ENCODE results near the gene CXCR3. TPM values are rescaled to one million over a fixed set of nuclear protein-coding genes. Genes with fewer than 3 reads are reported as not detected.
"Not testable (repeated sequence)": the region's sequence is repeated elsewhere in the genome, so short reads cannot be mapped to it uniquely, and the experiment has no call there.

Gene CXCR3
- total RNA-seq, 2 experiments from 2014 or later = 28.5 to 31.1 TPM

DNA sequence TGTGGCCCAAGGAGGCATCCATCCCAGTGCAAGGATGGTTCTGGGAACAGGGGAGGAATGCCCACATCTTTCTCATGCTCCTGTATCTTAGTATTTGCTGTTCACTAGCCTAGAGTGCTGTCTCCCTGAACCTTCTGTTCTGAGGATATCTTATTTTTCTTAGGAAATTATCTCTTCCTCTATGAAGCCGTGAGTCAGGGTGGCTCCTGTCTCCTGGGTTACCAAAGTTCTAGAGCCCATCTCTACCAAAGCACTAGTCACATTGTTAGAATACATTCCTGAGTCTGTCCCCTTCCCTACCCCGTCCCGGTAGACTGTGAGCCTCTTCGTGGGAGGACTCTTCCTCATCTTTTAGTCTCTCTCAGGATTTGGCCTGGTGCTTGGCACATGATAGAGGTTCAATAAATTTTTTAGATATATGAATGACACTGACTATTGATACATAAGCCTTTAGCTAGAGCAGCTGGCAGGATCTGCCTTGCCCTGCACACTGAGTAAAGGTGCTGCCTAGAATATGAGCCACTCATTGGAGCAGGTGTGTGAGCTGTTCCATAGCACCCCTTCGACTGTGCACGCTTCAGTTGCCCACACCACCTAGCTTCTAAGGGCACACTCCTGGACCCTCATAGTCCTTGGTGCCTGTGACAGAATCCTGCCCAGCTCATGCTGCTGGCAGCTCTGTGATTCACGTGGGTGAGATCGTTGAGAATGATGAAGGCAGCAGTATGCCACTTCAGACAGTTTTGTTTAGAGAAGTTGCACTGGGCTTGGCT is 13.3 kb downstream of the CXCR3 start:
- intact Hi-C loops (cut with micrococcal nuclease) = loop anchor here (5.0 kb wide), 1 partner anchor 33 kb away; no protein-coding TSS in a partner anchor
- H3K27ac Mint-ChIP-seq = no peak overlapping the region

DNA sequence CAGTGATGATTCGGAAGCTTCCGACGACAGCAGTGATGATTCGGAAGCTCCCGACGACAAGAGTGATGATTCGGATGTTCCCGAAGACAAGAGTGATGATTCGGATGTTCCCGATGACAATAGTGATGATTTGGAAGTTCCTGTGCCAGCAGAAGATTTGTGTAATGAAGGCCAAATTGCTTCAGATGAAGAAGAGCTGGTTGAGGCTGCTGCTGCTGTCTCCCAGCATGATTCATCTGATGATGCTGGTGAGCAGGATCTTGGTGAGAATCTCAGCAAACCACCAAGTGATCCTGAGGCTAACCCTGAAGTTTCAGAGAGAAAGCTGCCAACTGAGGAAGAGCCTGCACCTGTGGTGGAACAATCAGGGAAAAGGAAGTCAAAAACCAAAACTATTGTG is 14.2 kb downstream of the CXCR3 start:
- H3K4me1 Mint-ChIP-seq (ENCODE audit: low read depth) = peaks cover 54% of the 10 kb centered on the region
- no peak for DNase-seq
- ChIA-PET POLR2A (interaction anchor here (1.2 to 2.1 kb wide), 2 partner anchors 13 to 18 kb away, joined by 4 to 6 read pairs; partner anchors contain the start of gene CXCR3), CTCF (interaction anchor here (0.7 to 1.0 kb wide), 2 partner anchors 17 to 48 kb away, joined by 3 read pairs; no protein-coding TSS in a partner anchor)
- no peaks in the 10 kb centered on the region for H3K27me3 Mint-ChIP-seq
- H3K4me3 Mint-ChIP-seq = no peak overlapping the region
- H3K27ac Mint-ChIP-seq = peak overlapping the region; percentile 84
- H3K36me3 Mint-ChIP-seq = peaks cover 62% of the 10 kb centered on the region
- peaks cover 6% of the 10 kb centered on the region for H3K9me3 Mint-ChIP-seq
- intact Hi-C loops (cut with micrococcal nuclease) = no loop called here

More for the DNA sequence above, 13.3 kb downstream of the CXCR3 start:
- Mint-ChIP-seq H3K27me3 (no peaks in the 10 kb centered on the region), H3K4me1 (ENCODE audit: low read depth) (peaks cover 52% of the 10 kb centered on the region), H3K4me3 (no peak overlapping the region), H3K36me3 (peaks cover 65% of the 10 kb centered on the region), H3K9me3 (peaks cover 6% of the 10 kb centered on the region)
- ChIA-PET POLR2A (interaction anchor here (2.1 kb wide), 1 partner anchor 12 kb away, joined by 6 read pairs; the partner anchor contains the start of gene CXCR3), CTCF (interaction anchor here (0.6 kb wide), 1 partner anchor 47 kb away, joined by 3 read pairs; no protein-coding TSS in a partner anchor)
- no peak for DNase-seq

DNA sequence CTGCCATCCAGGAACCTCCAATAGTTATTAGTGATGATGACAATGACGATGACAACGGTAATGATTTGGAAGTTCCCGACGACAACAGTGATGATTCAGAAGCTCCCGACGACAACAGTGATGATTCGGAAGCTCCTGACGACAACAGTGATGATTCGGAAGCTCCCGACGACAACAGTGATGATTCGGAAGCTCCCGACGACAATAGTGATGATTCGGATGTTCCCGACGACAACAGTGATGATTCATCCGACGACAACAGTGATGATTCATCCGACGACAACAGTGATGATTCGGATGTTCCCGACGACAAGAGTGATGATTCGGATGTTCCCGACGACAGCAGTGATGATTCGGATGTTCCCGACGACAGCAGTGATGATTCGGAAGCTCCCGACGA is 14.7 kb downstream of the CXCR3 start:
- DNase-seq = peak; percentile 35
- ChIA-PET CTCF (interaction anchor here (0.7 to 1.0 kb wide), 2 partner anchors 17 to 49 kb away, joined by 3 read pairs; no protein-coding TSS in a partner anchor), POLR2A (interaction anchor here (1.2 to 2.1 kb wide), 2 partner anchors 14 to 19 kb away, joined by 4 to 6 read pairs; partner anchors contain the start of gene CXCR3)
- H3K4me3 Mint-ChIP-seq = peak overlapping the region; percentile 43
- peaks cover 6% of the 10 kb centered on the region for H3K9me3 Mint-ChIP-seq
- peaks cover 59% of the 10 kb centered on the region for H3K36me3 Mint-ChIP-seq
- peaks cover 49% of the 10 kb centered on the region for H3K4me1 Mint-ChIP-seq (ENCODE audit: low read depth)
- no peaks in the 10 kb centered on the region for H3K27me3 Mint-ChIP-seq
- intact Hi-C loops (cut with micrococcal nuclease) = no loop called here
- peak overlapping the region; percentile 84 for H3K27ac Mint-ChIP-seq

DNA sequence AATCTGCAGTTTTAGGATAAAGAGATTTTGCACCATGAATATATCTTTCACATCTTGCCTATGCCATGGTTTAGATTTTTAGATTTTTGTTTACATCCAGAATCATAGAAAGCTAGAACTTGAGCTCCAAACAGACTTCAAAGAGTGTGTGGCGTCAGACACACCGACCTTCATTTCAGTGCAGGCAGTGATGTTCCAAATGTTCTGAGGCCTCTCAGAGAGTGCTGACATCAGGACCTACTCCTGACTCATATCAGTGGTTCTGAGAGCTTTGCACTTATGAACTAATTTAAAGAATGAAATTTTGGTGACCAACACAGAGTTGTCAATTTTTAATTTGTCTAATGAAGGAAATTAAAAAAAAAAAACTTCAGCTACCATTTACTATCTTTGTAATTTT is 18.3 kb downstream of the CXCR3 start:
- peak overlapping the region; percentile 70 for H3K27ac Mint-ChIP-seq
- ChIA-PET POLR2A (no interaction called here), CTCF (interaction anchor here (1.1 to 1.9 kb wide), 3 partner anchors 17 to 55 kb away, joined by 4 to 6 read pairs (median 6); no protein-coding TSS in a partner anchor)
- no peak for DNase-seq
- no peaks in the 10 kb centered on the region for H3K27me3 Mint-ChIP-seq
- H3K4me1 Mint-ChIP-seq (ENCODE audit: low read depth) = peaks cover 26% of the 10 kb centered on the region
- H3K9me3 Mint-ChIP-seq = peaks cover 6% of the 10 kb centered on the region
- peaks cover 46% of the 10 kb centered on the region for H3K36me3 Mint-ChIP-seq
- intact Hi-C loops (cut with micrococcal nuclease) = no loop called here
- no peak overlapping the region for H3K4me3 Mint-ChIP-seq

DNA sequence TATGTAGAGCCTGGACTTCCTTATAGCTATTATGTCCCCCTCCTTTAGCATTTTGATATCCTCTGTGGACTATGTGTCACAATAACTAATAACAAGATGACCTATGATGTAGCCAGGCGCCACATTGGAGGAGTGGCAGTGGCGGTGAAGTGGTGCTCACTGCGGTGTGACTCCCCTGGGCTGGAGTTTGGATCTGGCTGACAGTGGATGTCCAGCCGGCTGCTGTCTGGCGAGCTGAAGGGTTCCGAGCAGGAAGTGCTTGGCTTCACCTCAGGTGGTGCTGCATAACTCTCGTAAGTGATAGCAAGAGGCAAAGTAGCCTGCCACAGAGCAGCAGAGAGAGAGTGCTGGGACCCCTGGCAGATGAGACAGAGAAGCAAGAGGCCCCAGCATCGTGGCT is 25.1 kb downstream of the CXCR3 start:
- H3K36me3 Mint-ChIP-seq; H3K27me3 Mint-ChIP-seq; H3K4me3 Mint-ChIP-seq; H3K9me3 Mint-ChIP-seq; H3K4me1 Mint-ChIP-seq (ENCODE audit: low read depth); POLR2A ChIA-PET; intact Hi-C loops (cut with micrococcal nuclease); CTCF ChIA-PET; H3K27ac Mint-ChIP-seq; DNase-seq: not testable (repeated sequence)

DNA sequence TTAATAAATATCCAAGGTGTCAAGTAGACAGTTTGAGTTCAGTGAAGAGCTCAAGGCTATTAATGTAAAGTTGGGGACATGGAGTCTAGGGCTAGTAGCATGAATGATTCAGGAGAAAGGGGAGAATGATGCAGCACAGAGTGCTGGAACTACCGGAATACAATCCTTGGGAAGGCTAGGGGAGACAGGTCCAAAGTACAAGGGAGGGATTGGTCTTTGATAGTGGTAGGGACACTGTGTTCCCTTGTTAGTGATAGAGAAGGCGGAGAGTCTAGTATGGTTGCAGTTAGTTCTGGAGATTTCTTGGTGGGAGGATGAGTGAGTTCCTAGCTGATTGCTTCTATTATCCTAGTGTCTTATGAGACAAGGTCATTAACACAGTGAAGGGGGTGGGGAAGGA is 31.4 kb downstream of the CXCR3 start:
- DNase-seq = no peak
- CTCF ChIA-PET = interaction anchor here (0.6 kb wide), 1 partner anchor 17 kb away, joined by 3 read pairs; no protein-coding TSS in a partner anchor
- Mint-ChIP-seq H3K9me3 (no peaks in the 10 kb centered on the region), H3K4me1 (ENCODE audit: low read depth) (no peaks in the 10 kb centered on the region), H3K27me3 (no peaks in the 10 kb centered on the region), H3K27ac (peak overlapping the region; percentile 15), H3K4me3 (no peak overlapping the region), H3K36me3 (peaks cover 2% of the 10 kb centered on the region)
- intact Hi-C loops (cut with micrococcal nuclease) = no loop called here
- POLR2A ChIA-PET = no interaction called here

DNA sequence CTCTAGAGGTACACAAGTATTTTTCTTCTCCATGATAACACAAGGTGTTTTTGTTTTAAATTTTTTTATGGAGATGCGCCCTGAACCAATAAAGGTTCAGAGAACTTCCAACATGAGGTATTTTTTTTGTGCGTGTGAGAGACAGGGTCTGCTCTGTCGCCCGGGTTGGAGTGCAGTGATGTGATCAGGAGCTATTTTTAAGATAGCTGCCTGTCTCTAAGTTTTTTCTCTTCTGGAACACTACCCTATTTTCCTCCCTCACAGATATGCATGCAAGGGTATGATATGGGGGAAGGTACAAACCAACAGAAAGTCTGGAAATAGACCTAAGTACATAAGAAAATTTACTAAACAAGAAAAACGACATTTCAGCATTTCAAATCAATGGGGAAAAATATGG is 37.1 kb downstream of the CXCR3 start:
- H3K36me3 Mint-ChIP-seq = peaks cover 15% of the 10 kb centered on the region
- no peak overlapping the region for H3K27ac Mint-ChIP-seq
- ChIA-PET CTCF (no interaction called here), POLR2A (no interaction called here)
- DNase-seq = no peak
- no peak overlapping the region for H3K4me3 Mint-ChIP-seq
- intact Hi-C loops (cut with micrococcal nuclease) = no loop called here
- no peaks in the 10 kb centered on the region for H3K27me3 Mint-ChIP-seq
- no peaks in the 10 kb centered on the region for H3K9me3 Mint-ChIP-seq
- no peaks in the 10 kb centered on the region for H3K4me1 Mint-ChIP-seq (ENCODE audit: low read depth)

DNA sequence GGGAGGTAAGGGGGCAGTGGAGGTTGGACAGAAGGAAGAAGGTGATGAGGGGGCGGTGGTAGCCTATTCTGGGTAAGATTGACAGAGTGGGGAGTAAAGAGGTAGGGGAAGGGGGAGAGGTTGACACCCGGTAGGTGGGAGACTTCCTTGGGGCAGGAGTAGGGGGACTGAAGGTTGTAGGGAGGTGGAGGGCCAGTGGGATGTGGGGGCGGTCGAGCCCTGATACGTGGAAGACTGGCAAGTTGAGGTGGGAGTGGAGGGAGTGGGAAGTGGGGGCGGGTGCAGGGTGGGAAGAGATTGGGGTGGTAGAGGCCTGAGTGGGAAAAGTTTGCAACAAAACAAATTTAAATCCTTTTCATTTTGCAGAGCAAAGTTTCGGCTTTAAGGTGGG is 38.3 kb downstream of the CXCR3 start:
- no peaks in the 10 kb centered on the region for H3K27me3 Mint-ChIP-seq
- no peak overlapping the region for H3K27ac Mint-ChIP-seq
- H3K4me1 Mint-ChIP-seq (ENCODE audit: low read depth) = no peaks in the 10 kb centered on the region
- H3K36me3 Mint-ChIP-seq = peaks cover 18% of the 10 kb centered on the region
- H3K9me3 Mint-ChIP-seq = no peaks in the 10 kb centered on the region
- no peak overlapping the region for H3K4me3 Mint-ChIP-seq
- intact Hi-C loops (cut with micrococcal nuclease) = no loop called here
- ChIA-PET CTCF (no interaction called here), POLR2A (no interaction called here)
- no peak for DNase-seq

DNA sequence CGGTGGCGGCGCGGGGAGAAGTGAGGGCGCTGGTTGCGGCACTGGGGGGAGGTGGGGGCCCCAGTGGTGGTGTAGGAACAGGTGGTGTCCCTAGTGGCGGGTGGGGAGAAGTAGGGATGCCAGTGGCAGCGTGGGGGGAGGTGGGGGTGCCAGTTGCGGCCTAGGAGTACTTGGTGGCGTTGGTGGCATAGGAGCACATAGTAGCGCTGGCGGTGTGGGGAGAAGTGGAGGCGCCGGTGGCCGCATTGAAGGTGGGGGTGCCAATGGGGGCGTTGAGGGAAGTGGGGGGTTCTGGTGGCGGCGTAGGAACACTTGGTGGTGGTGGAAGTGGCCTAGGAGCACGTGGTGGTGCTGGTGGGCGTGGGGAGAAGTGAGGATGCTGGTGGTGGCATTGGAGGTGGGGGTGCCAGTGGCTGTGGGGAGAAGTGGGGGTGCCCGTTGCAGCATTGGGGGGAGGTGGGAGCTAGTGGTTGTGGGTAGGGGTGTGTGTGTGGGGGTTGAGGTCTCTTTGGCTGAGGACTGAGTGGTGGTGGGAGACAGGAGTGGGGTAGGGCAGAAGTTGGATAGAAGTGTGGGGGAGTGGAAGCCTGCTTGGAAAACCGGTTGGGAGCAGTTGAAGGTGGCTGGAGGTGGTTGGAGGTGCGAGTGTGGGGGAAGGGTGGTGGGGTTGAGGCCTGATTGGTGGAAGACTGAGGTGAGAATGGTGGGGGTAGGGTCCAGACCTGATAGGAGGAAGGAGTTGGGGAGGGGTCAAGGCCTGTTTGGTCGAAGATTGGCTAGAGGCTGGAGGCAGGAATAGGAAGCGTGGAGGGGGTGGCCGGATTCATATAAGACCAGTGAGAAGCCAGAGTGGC is 38.9 kb downstream of the CXCR3 start:
- H3K27ac Mint-ChIP-seq = no peak overlapping the region
- CTCF ChIA-PET = no interaction called here
- no peaks in the 10 kb centered on the region for H3K9me3 Mint-ChIP-seq
- no peaks in the 10 kb centered on the region for H3K27me3 Mint-ChIP-seq
- no peak overlapping the region for H3K4me3 Mint-ChIP-seq
- intact Hi-C loops (cut with micrococcal nuclease) = no loop called here
- H3K36me3 Mint-ChIP-seq = peaks cover 18% of the 10 kb centered on the region
- no peaks in the 10 kb centered on the region for H3K4me1 Mint-ChIP-seq (ENCODE audit: low read depth)
- DNase-seq = no peak
- POLR2A ChIA-PET = no interaction called here

DNA sequence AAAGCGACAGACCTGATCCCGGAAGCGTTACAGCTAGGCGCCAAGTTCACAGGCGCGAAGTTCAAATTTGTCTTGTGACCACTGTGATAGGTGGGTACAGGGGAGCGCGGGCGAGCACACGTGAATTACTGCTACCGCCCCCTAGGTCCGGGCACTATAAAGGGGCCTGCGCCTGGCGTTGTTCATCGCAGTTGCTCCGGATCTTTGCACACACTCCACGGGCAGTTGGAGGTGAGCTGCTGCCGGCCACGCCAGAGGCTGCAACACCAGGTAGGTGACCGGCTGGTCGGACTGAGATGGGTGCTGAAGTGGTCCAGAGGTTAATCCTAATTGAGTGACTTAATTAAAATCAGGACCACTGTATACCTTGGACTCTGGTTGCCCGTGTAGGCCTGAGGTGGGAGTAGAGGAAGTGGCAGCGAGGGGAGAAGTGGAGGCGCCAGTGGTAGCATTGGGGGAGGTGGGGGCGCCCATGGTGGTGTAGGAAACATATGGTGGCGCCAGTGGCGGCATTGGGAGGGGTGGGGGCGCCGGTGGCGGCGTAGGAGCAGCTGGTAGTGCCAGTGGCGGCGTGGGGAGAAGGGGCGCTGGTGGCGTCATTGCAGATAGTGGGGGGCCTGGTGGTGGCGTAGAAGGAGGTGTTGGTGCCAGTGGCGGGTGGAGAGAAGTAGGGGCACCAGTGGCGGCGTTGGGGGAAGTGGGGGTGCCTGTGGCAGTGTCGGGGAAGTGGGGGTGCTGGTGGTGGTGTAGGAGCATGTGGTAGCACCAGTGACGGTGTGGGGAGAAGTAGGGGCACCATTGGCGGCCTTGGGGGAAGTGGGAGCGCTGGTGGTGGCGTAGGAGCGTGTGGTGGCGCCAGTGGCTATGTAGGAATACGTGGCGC is 39.8 kb downstream of the CXCR3 start, which contains the start of gene GCNA:
Gene GCNA, plus strand, starts transcription at position 185 of the 883 bp plus-strand sequence. CDS start 2,385 bp downstream, outside the sequence.
- Mint-ChIP-seq H3K27ac (no peak within 1 kb of the TSS), H3K4me3 (no peak within 1 kb of the TSS)
- POLR2A ChIA-PET = no interaction called here

DNA sequence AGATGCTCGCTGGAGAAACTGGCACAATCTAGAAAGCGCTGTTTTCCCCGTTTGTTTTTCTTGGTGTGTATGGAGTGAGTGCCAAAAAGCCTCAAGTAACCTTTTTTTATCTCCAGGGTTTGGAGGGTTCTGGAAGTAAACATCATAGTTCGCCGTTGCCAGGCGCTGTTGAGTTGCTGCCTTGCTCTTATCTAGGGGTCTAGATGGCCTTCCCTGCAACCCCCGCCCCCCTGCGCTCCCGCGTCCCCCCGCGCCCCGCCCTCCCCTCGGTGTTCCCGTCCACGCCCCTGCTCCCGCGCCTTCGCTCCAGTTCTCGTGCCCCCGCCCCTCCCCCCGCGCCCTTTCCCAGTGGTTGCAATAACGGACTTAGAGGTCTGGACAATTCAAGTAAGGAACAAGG is 40.6 kb downstream of the CXCR3 start:
- no peak for DNase-seq
- Mint-ChIP-seq H3K4me1 (ENCODE audit: low read depth) (no peaks in the 10 kb centered on the region), H3K36me3 (peaks cover 29% of the 10 kb centered on the region), H3K4me3 (no peak overlapping the region), H3K27me3 (no peaks in the 10 kb centered on the region), H3K9me3 (no peaks in the 10 kb centered on the region), H3K27ac (no peak overlapping the region)
- CTCF ChIA-PET = no interaction called here
- POLR2A ChIA-PET = no interaction called here
- intact Hi-C loops (cut with micrococcal nuclease) = no loop called here

More for the DNA sequence above, 39.8 kb downstream of the CXCR3 start, which contains the start of gene GCNA:
- DNase-seq = no peak
- intact Hi-C loops (cut with micrococcal nuclease) = no loop called here
- CTCF ChIA-PET = no interaction called here
- Mint-ChIP-seq H3K27me3 (no peaks in the 10 kb centered on the region), H3K9me3 (no peaks in the 10 kb centered on the region), H3K4me1 (ENCODE audit: low read depth) (no peaks in the 10 kb centered on the region), H3K36me3 (peaks cover 24% of the 10 kb centered on the region)

Data from activated CD4-positive, alpha-beta memory T cell treated with anti-CD3 and anti-CD28 coated beads for 36 hours (primary cell).